ENCODE results near the gene NTM. TPM values are rescaled to one million over a fixed set of nuclear protein-coding genes. Genes with fewer than 3 reads are reported as not detected.
"Not testable (repeated sequence)": the region's sequence is repeated elsewhere in the genome, so short reads cannot be mapped to it uniquely, and the experiment has no call there.

Gene NTM
- polyA plus RNA-seq, 2 donors = 0.24 to 1.1 TPM

GRCh38 chr11:132358573-132358953 lies 988.1 kb downstream of the NTM start:
- Histone ChIP-seq H3K9me3 (ENCODE audit: control insufficient read depth in 2 of 2, insufficient read depth in 1 of 2, low read depth in 1 of 2, low read length in 1 of 2) (peaks cover 2% of the 10 kb centered on the region in 2 donors), H3K36me3 (ENCODE audit: control insufficient read depth in 2 of 2, insufficient read depth in 2 of 2, low read length in 1 of 2) (no peaks in the 10 kb centered on the region), H3K4me3 (ENCODE audit: low read depth in 1 of 2, low read length in 2 of 2) (no peak overlapping the region), H3K27ac (ENCODE audit: low read depth in 2 of 2, low read length in 1 of 2) (no peak overlapping the region), H3K4me1 (ENCODE audit: control insufficient read depth in 2 of 2, insufficient read depth in 2 of 2, low read length in 1 of 2) (no peaks in the 10 kb centered on the region), H3K27me3 (ENCODE audit: control insufficient read depth in 1 of 2, insufficient read depth in 2 of 2, low read length in 2 of 2) (no peaks in the 10 kb centered on the region)
- WGBS, 2 donors = 64 to 66% methylated on average over 4 of the region's 4 CpGs

GRCh38 chr11:132361011-132361550 lies 990.7 kb downstream of the NTM start:
- 75 to 76% methylated on average over 8 of the region's 8 CpGs for WGBS, 2 donors
- Histone ChIP-seq H3K36me3 (ENCODE audit: control insufficient read depth in 2 of 2, insufficient read depth in 2 of 2, low read length in 1 of 2) (no peaks in the 10 kb centered on the region), H3K4me1 (ENCODE audit: control insufficient read depth in 2 of 2, insufficient read depth in 2 of 2, low read length in 1 of 2) (no peaks in the 10 kb centered on the region), H3K4me3 (ENCODE audit: low read depth in 1 of 2, low read length in 2 of 2) (no peak overlapping the region), H3K27ac (ENCODE audit: low read depth in 2 of 2, low read length in 1 of 2) (no peak overlapping the region), H3K27me3 (ENCODE audit: control insufficient read depth in 1 of 2, insufficient read depth in 2 of 2, low read length in 2 of 2) (no peaks in the 10 kb centered on the region), H3K9me3 (ENCODE audit: control insufficient read depth in 2 of 2, insufficient read depth in 1 of 2, low read depth in 1 of 2, low read length in 1 of 2) (peaks cover 2% of the 10 kb centered on the region in 2 donors)

- H3K4me1 ChIP-seq (ENCODE audit: control insufficient read depth in 2 of 2, insufficient read depth in 2 of 2, low read length in 1 of 2) = no peaks in the 10 kb centered on the region
- H3K9me3 ChIP-seq (ENCODE audit: control insufficient read depth in 2 of 2, insufficient read depth in 1 of 2, low read depth in 1 of 2, low read length in 1 of 2) = peaks cover 0 to 2% of the 10 kb centered on the region in 2 donors
- H3K27me3 ChIP-seq (ENCODE audit: control insufficient read depth in 1 of 2, insufficient read depth in 2 of 2, low read length in 2 of 2) = no peaks in the 10 kb centered on the region
- H3K36me3 ChIP-seq (ENCODE audit: control insufficient read depth in 2 of 2, insufficient read depth in 2 of 2, low read length in 1 of 2) = no peaks in the 10 kb centered on the region
- no peak overlapping the region for H3K27ac ChIP-seq (ENCODE audit: low read depth in 2 of 2, low read length in 1 of 2)
- no peak overlapping the region for H3K4me3 ChIP-seq (ENCODE audit: low read depth in 1 of 2, low read length in 2 of 2)
- WGBS, 2 donors = 71 to 92% methylated on average over 3 of the region's 3 CpGs
These were observed 995.2 kb downstream of the NTM start for GRCh38 chr11:132365650-132366049.

- H3K4me3 ChIP-seq (ENCODE audit: low read depth in 1 of 2, low read length in 2 of 2) = no peak overlapping the region
- H3K27ac ChIP-seq (ENCODE audit: low read depth in 2 of 2, low read length in 1 of 2) = no peak overlapping the region
- no peaks in the 10 kb centered on the region for H3K36me3 ChIP-seq (ENCODE audit: control insufficient read depth in 2 of 2, insufficient read depth in 2 of 2, low read length in 1 of 2)
- no peaks in the 10 kb centered on the region for H3K9me3 ChIP-seq (ENCODE audit: control insufficient read depth in 2 of 2, insufficient read depth in 1 of 2, low read depth in 1 of 2, low read length in 1 of 2)
- H3K27me3 ChIP-seq (ENCODE audit: control insufficient read depth in 1 of 2, insufficient read depth in 2 of 2, low read length in 2 of 2) = no peaks in the 10 kb centered on the region
- no peaks in the 10 kb centered on the region for H3K4me1 ChIP-seq (ENCODE audit: control insufficient read depth in 2 of 2, insufficient read depth in 2 of 2, low read length in 1 of 2)
- 89 to 94% methylated on average over 3 of the region's 3 CpGs for WGBS, 2 donors
These were observed 996.9 kb downstream of the NTM start for GRCh38 chr11:132367293-132367692.

- H3K4me1 ChIP-seq (ENCODE audit: control insufficient read depth in 2 of 2, insufficient read depth in 2 of 2, low read length in 1 of 2); H3K36me3 ChIP-seq (ENCODE audit: control insufficient read depth in 2 of 2, insufficient read depth in 2 of 2, low read length in 1 of 2); H3K4me3 ChIP-seq (ENCODE audit: low read depth in 1 of 2, low read length in 2 of 2); H3K27me3 ChIP-seq (ENCODE audit: control insufficient read depth in 1 of 2, insufficient read depth in 2 of 2, low read length in 2 of 2); H3K27ac ChIP-seq (ENCODE audit: low read depth in 2 of 2, low read length in 1 of 2); H3K9me3 ChIP-seq (ENCODE audit: control insufficient read depth in 2 of 2, insufficient read depth in 1 of 2, low read depth in 1 of 2, low read length in 1 of 2): not testable (repeated sequence)
These were observed 999.7 kb downstream of the NTM start for GRCh38 chr11:132370114-132370513.

- no peaks in the 10 kb centered on the region for H3K27me3 ChIP-seq (ENCODE audit: control insufficient read depth in 1 of 2, insufficient read depth in 2 of 2, low read length in 2 of 2)
- peaks cover 0 to 2% of the 10 kb centered on the region in 2 donors for H3K9me3 ChIP-seq (ENCODE audit: control insufficient read depth in 2 of 2, insufficient read depth in 1 of 2, low read depth in 1 of 2, low read length in 1 of 2)
- no peak overlapping the region for H3K27ac ChIP-seq (ENCODE audit: low read depth in 2 of 2, low read length in 1 of 2)
- no peaks in the 10 kb centered on the region for H3K4me1 ChIP-seq (ENCODE audit: control insufficient read depth in 2 of 2, insufficient read depth in 2 of 2, low read length in 1 of 2)
- no peak overlapping the region for H3K4me3 ChIP-seq (ENCODE audit: low read depth in 1 of 2, low read length in 2 of 2)
- WGBS, 2 donors = 91 to 93% methylated on average over 4 of the region's 4 CpGs
- H3K36me3 ChIP-seq (ENCODE audit: control insufficient read depth in 2 of 2, insufficient read depth in 2 of 2, low read length in 1 of 2) = no peaks in the 10 kb centered on the region
These were observed 1003.2 kb downstream of the NTM start for GRCh38 chr11:132373405-132374143.

- Histone ChIP-seq H3K27ac (ENCODE audit: low read depth in 2 of 2, low read length in 1 of 2) (no peak overlapping the region), H3K9me3 (ENCODE audit: control insufficient read depth in 2 of 2, insufficient read depth in 1 of 2, low read depth in 1 of 2, low read length in 1 of 2) (peaks cover 3 to 4% of the 10 kb centered on the region in 2 donors), H3K4me3 (ENCODE audit: low read depth in 1 of 2, low read length in 2 of 2) (no peak overlapping the region), H3K4me1 (ENCODE audit: control insufficient read depth in 2 of 2, insufficient read depth in 2 of 2, low read length in 1 of 2) (no peaks in the 10 kb centered on the region), H3K27me3 (ENCODE audit: control insufficient read depth in 1 of 2, insufficient read depth in 2 of 2, low read length in 2 of 2) (no peaks in the 10 kb centered on the region), H3K36me3 (ENCODE audit: control insufficient read depth in 2 of 2, insufficient read depth in 2 of 2, low read length in 1 of 2) (no peaks in the 10 kb centered on the region)
- 91 to 93% methylated on average over 3 of the region's 3 CpGs for WGBS, 2 donors
These were observed 1009.1 kb downstream of the NTM start for GRCh38 chr11:132379540-132379939.
